DND-41 (cell line): Measurements from ENCODE around the gene SMIM3.

Source experiments
- ATAC-seq: fragments of 200-7000 bp; cut with Tn5 transposase; 3 replicates; pipeline ENCODE4 v1.9.1; 2021; ENCODE audit warnings: low read depth; ENCODE audit not compliant: insufficient read depth
- DNase-seq: peaks from one replicate; pipeline ENCODE4 v3.0.0-alpha.2; 2020
- H2AFZ ChIP-seq: 2 replicates; pipeline ENCODE4 v1.6.0; 2012; ENCODE audit warnings: low read depth, low read length
- H3K27ac ChIP-seq: 2 replicates; pipeline ENCODE4 v1.5.1; 2012; ENCODE audit warnings: low read length, inconsistent platforms
- H3K27me3 ChIP-seq: fragments of 200-600 bp; sonication (generic); 2 replicates; pipeline ENCODE4 v1.6.0; 2012; ENCODE audit warnings: low read length, mild to moderate bottlenecking, inconsistent platforms; ENCODE audit not compliant: insufficient read depth, poor library complexity
- H3K36me3 ChIP-seq: 2 replicates; pipeline ENCODE4 v1.5.1; 2012; ENCODE audit warnings: low read length, inconsistent platforms; ENCODE audit not compliant: insufficient read depth
- H3K4me1 ChIP-seq: 2 replicates; pipeline ENCODE4 v1.5.1; 2012; ENCODE audit warnings: mild to moderate bottlenecking, low read length; ENCODE audit not compliant: insufficient read depth
- H3K4me2 ChIP-seq: 2 replicates; pipeline ENCODE4 v1.6.0; 2012; ENCODE audit warnings: mild to moderate bottlenecking, moderate library complexity, low read length, inconsistent platforms; ENCODE audit not compliant: insufficient read depth
- H3K4me3 ChIP-seq, 2 experiments: fragments of 200-600 bp in 1 of 2; shearing (Covaris generic) in 1 of 2; 2 replicates each; pipeline ENCODE4 v1.5.1; 2012 to 2016; ENCODE audit warnings: inconsistent platforms in 2 of 2, low read length in 2 of 2, mild to moderate bottlenecking in 2 of 2, low read depth in 1 of 2, moderate library complexity in 1 of 2
- H3K79me2 ChIP-seq: 2 replicates; pipeline ENCODE4 v1.6.0; 2012; ENCODE audit warnings: low read length, inconsistent platforms; ENCODE audit not compliant: insufficient read depth
- H3K9ac ChIP-seq: 2 replicates; pipeline ENCODE4 v1.6.0; 2012; ENCODE audit warnings: low read depth, mild to moderate bottlenecking, inconsistent platforms, low read length, moderate library complexity
- H3K9me3 ChIP-seq: 2 replicates; pipeline ENCODE4 v1.5.1; 2012; ENCODE audit warnings: low read length, moderate library complexity, mild to moderate bottlenecking, inconsistent platforms; ENCODE audit not compliant: insufficient read depth, severe bottlenecking
- H4K20me1 ChIP-seq: 2 replicates; pipeline ENCODE4 v1.6.0; 2012; ENCODE audit warnings: low read length; ENCODE audit not compliant: insufficient read depth
- CTCF ChIP-seq: IDR thresholded peaks from 2 replicates; pipeline ENCODE4 v1.5.1; 2012; ENCODE audit warnings: borderline replicate concordance, low read length, moderate library complexity, mild to moderate bottlenecking; ENCODE audit not compliant: poor library complexity, severe bottlenecking; ENCODE audit errors: extremely low read depth
- EZH2 ChIP-seq: IDR thresholded peaks from 3 replicates; pipeline ENCODE4 v1.6.1; 2012; ENCODE audit warnings: borderline replicate concordance, low read depth, mild to moderate bottlenecking, moderate library complexity, low read length, inconsistent platforms; ENCODE audit not compliant: severe bottlenecking

The SMIM3 gene

GRCh38 chr5:150750469-150750868 is 28.1 kb upstream of the SMIM3 start:
- ATAC-seq: no peak
- Histone ChIP-seq H3K4me3 (no peak overlapping the region), H3K79me2 (peaks cover 65% of the 10 kb centered on the region), H2AFZ (no peak overlapping the region), H3K9me3 (no peaks in the 10 kb centered on the region), H3K27ac (no peak overlapping the region), H3K4me2 (no peak overlapping the region), H3K4me1 (no peaks in the 10 kb centered on the region), H4K20me1 (no peaks in the 10 kb centered on the region), H3K36me3 (peaks cover 64% of the 10 kb centered on the region), H3K27me3 (no peaks in the 10 kb centered on the region), H3K9ac (no peak overlapping the region)
- no peak for TF ChIP-seq CTCF
- no peak for TF ChIP-seq EZH2
- DNase-seq: no peak

GRCh38 chr5:150751096-150751891 is 27.3 kb upstream of the SMIM3 start:
- Histone ChIP-seq H3K9me3 (no peaks in the 10 kb centered on the region), H3K27ac (no peak overlapping the region), H3K36me3 (peaks cover 72% of the 10 kb centered on the region), H3K4me1 (peaks cover 2% of the 10 kb centered on the region; the same call in 1 of the 2 replicates), H3K27me3 (no peaks in the 10 kb centered on the region), H3K9ac (no peak overlapping the region), H4K20me1 (no peaks in the 10 kb centered on the region), H3K4me3 (no peak overlapping the region), H2AFZ (no peak overlapping the region), H3K79me2 (peaks cover 71% of the 10 kb centered on the region), H3K4me2 (no peak overlapping the region; the same call in 1 of the 2 replicates)
- TF ChIP-seq CTCF: no peak
- no peak for TF ChIP-seq EZH2
- ATAC-seq (no peak), DNase-seq (no peak)

GRCh38 chr5:150753463-150753862 is 25.1 kb upstream of the SMIM3 start:
- Histone ChIP-seq H3K9me3 (no peaks in the 10 kb centered on the region), H4K20me1 (peaks cover 2% of the 10 kb centered on the region; the same call in 1 of the 2 replicates), H3K4me1 (peaks cover 14% of the 10 kb centered on the region), H3K27ac (no peak overlapping the region), H3K79me2 (peaks cover 92% of the 10 kb centered on the region), H2AFZ (no peak overlapping the region), H3K27me3 (no peaks in the 10 kb centered on the region), H3K4me2 (no peak overlapping the region), H3K4me3 (no peak overlapping the region; a peak in 1 of 4 replicates), H3K9ac (no peak overlapping the region), H3K36me3 (peaks cover 76% of the 10 kb centered on the region)
- DNase-seq (no peak), ATAC-seq (no peak)
- TF ChIP-seq CTCF (no peak), EZH2 (no peak)
